HG02938 (cell line): ENCODE results near the gene ARHGEF9.
"Not testable (repeated sequence)": the region's sequence is repeated elsewhere in the genome, so short reads cannot be mapped to it uniquely, and the experiment has no call there.

Source experiments
- ATAC-seq: cut with Tn5 transposase; IDR thresholded peaks from one replicate; pipeline ENCODE4 v1.9.1; 2021; ENCODE audit warnings: mild to moderate bottlenecking, moderate library complexity; ENCODE audit not compliant: unreplicated experiment

ARHGEF9 gene

GRCh38 chrX:63664083-63664482 is 120.9 kb downstream of the ARHGEF9 start:
- no peak for ATAC-seq

GRCh38 chrX:63661676-63662075 is 123.3 kb downstream of the ARHGEF9 start:
- ATAC-seq = no peak

GRCh38 chrX:63658920-63659319 is 126.1 kb downstream of the ARHGEF9 start:
- no peak for ATAC-seq

- no peak for ATAC-seq
Observed at GRCh38 chrX:63657821-63658220, 127.2 kb downstream of the ARHGEF9 start.

GRCh38 chrX:63656871-63657580 is 128.0 kb downstream of the ARHGEF9 start:
- no peak for ATAC-seq

- no peak for ATAC-seq
Observed at GRCh38 chrX:63652086-63652765, 132.8 kb downstream of the ARHGEF9 start.

- ATAC-seq = not testable (repeated sequence)
Observed at GRCh38 chrX:63645748-63646147, 139.3 kb downstream of the ARHGEF9 start.

- no peak for ATAC-seq
Observed at GRCh38 chrX:63635750-63636149, 149.3 kb downstream of the ARHGEF9 start.

- no peak for ATAC-seq
Observed at GRCh38 chrX:63613531-63614028, 171.4 kb downstream of the ARHGEF9 start.

- ATAC-seq = no peak
Observed at GRCh38 chrX:63585936-63586335, 199.1 kb downstream of the ARHGEF9 start.
